HG03108 (cell line): ENCODE measurements around the gene TRERF1.
"Not testable (repeated sequence)": the region's sequence is repeated elsewhere in the genome, so short reads cannot be mapped to it uniquely, and the experiment has no call there.

ENCODE experiments used
- ATAC-seq: cut with Tn5 transposase; IDR thresholded peaks from one replicate; pipeline ENCODE4 v1.9.1; 2021; ENCODE audit warnings: moderate library complexity; ENCODE audit not compliant: unreplicated experiment

Gene TRERF1

GRCh38 chr6:42449917-42450476 lies 1.7 kb downstream of the TRERF1 start:
- ATAC-seq, result no peak

GRCh38 chr6:42448927-42449659 lies 2.6 kb downstream of the TRERF1 start:
- no peak for ATAC-seq

- ATAC-seq, result no peak
Measured at GRCh38 chr6:42448391-42448790, 3.3 kb downstream of the TRERF1 start.

GRCh38 chr6:42446996-42447395 lies 4.7 kb downstream of the TRERF1 start:
- no peak for ATAC-seq

GRCh38 chr6:42446370-42446769 lies 5.4 kb downstream of the TRERF1 start:
- no peak for ATAC-seq

- not testable (repeated sequence) for ATAC-seq
Measured at GRCh38 chr6:42445955-42446354, 5.8 kb downstream of the TRERF1 start.

GRCh38 chr6:42443312-42444060 lies 8.2 kb downstream of the TRERF1 start:
- no peak for ATAC-seq

GRCh38 chr6:42441697-42442081 lies 10.0 kb downstream of the TRERF1 start:
- no peak for ATAC-seq

GRCh38 chr6:42440778-42441696 lies 10.7 kb downstream of the TRERF1 start:
- no peak for ATAC-seq

GRCh38 chr6:42440027-42440426 lies 11.7 kb downstream of the TRERF1 start:
- ATAC-seq, result no peak

GRCh38 chr6:42436825-42437224 lies 14.9 kb downstream of the TRERF1 start:
- ATAC-seq, result no peak

- ATAC-seq, result no peak
Measured at GRCh38 chr6:42434237-42434636, 17.5 kb downstream of the TRERF1 start.

GRCh38 chr6:42433409-42433808 lies 18.3 kb downstream of the TRERF1 start:
- no peak for ATAC-seq

- ATAC-seq, result no peak
Measured at GRCh38 chr6:42431877-42432276, 19.8 kb downstream of the TRERF1 start.

GRCh38 chr6:42431356-42431755 lies 20.4 kb downstream of the TRERF1 start:
- no peak for ATAC-seq

GRCh38 chr6:42429836-42430235 lies 21.9 kb downstream of the TRERF1 start:
- ATAC-seq, result no peak

GRCh38 chr6:42429042-42429585 lies 22.6 kb downstream of the TRERF1 start:
- ATAC-seq, result no peak

GRCh38 chr6:42428326-42429041 lies 23.2 kb downstream of the TRERF1 start:
- peak; percentile 57 for ATAC-seq

GRCh38 chr6:42427871-42428270 lies 23.9 kb downstream of the TRERF1 start:
- ATAC-seq, result no peak

GRCh38 chr6:42426191-42426590 lies 25.5 kb downstream of the TRERF1 start:
- no peak for ATAC-seq
